NCI-H526 (cell line): ENCODE measurements around the gene SWI5.

Source experiments
- DNase-seq, 2 experiments: peaks; one replicate each; lab custom pipeline; 2025; lab: John Stamatoyannopoulos, UW

The SWI5 gene

DNA sequence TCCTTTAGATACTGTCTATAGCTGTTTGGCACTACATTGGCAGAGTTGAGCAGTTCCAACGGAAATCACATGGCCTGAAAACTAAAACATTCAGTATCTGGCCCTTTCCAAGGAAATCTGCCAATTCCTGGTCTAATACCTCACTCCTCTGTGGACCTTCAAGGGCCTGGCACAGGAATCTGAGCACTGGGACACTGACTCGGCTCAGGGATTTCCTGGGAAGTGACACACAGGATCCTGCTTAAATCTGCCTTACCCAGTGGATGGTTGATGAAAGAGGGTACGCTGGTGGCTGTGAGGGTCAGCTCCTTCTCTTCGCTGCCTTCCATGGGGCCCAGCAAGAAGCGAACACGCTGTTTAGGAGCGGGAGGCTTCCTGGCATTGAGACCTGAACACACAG lies 45.3 kb downstream of the SWI5 start:
- DNase-seq, result no peak

DNA sequence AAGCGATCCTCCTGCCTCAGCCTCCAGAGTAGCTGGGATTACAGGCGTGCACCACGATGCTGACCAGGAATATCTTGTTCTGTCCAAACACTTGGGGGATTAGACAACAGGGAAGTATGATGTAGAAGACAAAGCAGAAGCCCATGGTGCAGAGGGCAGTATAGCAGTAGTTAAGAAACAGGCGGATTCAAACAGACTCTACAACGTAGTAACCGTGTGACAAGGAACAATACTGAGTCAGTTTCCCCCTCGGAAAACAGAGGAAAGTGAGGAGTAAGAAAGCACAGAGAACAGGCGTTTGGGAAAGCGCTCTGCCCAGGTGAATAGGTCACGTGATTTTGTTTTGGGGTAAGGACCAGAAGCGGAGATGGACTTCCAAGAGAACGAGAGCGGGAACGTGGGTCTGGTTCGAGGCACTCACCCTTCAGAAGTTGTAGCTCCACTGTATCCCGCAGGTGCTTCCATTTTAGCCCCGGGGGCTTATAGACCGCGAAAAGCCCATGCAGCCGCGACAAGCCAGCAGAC lies 45.9 kb downstream of the SWI5 start:
- DNase-seq, result no peak

DNA sequence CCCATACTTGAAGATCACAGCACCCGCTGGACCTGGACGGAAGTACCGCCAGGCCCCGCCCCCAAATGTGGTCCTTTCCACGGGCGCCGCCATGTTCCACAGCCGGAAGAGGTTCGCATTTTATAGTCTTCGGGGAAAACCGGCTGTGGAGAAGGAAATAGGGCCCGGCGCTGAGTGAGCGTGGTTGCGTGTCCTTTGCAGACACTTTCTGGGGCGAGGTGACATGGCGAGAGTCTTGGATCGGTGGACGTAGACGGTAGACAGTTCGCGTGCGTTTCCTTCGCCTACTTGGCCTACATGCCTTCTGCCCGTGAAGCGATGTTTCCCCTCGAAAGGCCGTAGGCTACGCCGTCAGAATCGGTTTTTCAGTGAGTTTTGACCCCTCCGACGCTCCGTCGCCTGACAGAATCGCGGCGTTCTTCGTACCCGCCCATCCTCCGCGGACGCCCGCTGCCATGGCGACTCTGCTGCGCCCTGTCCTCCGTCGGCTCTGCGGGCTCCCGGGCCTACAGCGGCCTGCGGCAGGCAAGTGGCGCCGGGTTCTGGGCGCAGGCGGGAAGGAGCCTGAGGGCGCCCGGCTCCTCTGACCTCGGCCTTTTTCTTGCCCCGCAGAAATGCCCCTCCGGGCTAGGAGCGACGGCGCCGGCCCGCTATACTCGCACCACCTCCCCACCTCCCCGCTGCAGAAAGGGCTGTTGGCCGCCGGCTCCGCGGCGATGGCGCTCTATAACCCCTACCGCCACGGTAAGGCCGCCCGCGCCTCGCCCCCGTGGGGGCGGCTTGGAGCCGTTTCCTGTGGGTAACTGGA lies 46.5 kb downstream of the SWI5 start, which contains the start of the genes COQ4 and TRUB2:
COQ4 (plus strand) TSS at position 436 of the 808 bp plus-strand sequence; CDS start at position 456, 20 bp downstream.
TRUB2 (minus strand) TSS at position 44 of the 808 bp plus-strand sequence; CDS start at position 5, 39 bp downstream.
- peak; percentile 85 to 94 for DNase-seq

DNA sequence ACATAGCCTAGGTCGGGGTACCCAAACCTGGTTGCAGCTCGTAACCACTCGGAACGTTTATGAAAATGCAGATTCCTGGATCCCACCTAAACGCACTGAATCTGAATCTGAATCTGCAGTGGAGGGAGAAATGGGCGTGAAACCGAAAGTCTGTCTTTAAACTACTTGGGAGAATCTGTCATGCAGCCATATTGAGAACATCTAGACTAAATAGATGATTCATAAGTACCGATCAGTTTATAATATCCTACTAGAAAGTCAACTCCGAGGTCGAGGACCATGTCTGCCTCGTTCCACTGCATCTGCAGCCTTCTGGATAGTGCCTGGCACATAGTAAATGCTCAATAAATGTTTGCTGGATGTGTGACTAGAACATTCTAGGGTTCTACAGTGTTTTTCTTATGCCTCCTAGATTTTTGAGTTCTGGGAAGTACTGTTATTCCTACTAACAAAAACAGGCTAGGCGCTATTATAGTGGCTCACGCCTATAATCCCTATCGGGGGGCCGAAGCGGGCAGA lies 47.2 kb downstream of the SWI5 start:
- no peak for DNase-seq

DNA sequence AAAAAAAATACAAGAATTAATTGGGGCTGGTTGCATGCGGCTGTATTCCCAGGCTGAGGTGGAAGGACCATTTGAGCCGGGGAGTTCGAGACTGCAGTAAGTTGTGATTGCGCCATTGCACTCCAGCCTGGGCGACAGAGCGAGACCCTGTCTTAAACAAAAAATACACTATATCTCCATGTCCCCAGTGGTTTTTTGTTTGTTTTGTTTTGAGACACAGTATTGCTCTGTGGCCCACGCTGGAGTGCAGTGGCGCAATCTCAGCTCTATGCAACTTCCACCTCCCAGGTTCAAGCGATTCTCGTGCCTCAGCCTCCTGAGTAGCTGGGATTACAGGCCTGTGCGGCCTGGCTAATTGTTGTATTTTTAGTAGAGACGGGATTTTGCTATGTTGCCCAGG lies 47.7 kb downstream of the SWI5 start:
- no peak for DNase-seq

DNA sequence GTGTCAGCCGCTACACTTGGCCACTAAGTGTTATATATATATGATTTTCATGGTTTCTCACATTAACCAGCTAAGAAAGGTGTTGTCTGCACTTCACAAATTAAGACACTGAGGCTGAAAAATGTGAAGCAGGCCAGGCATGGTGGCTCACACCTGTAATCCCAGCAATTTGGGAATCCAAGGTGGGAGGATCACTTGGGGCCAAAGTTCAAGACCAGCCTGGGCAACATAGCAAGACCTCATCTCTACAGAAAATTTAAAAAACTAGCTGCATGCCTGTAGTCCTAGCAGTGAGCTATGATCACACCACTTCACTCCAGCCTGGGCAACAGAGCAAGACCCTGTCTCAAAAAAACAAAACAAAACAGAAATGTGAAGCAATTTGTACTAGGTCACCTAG lies 48.3 kb downstream of the SWI5 start:
- no peak for DNase-seq

DNA sequence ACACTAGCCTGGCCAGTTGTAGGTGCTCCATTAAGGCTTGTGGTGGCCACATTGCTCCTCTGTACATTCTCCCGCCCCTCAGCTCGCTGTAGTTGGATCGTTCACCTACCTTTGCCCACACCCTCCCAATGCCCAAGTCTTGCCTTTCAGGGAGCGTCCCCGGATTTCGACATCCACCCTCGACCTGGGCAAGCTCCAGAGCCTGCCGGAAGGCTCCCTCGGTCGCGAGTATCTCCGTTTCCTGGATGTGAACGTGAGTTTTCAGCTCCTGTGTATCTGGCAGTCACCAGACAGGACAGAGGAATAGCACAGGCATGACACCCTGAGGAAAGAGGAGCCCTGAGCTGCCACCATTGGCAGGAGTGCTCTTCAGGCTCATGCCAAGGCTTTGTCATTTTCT lies 49.6 kb downstream of the SWI5 start:
- no peak for DNase-seq

DNA sequence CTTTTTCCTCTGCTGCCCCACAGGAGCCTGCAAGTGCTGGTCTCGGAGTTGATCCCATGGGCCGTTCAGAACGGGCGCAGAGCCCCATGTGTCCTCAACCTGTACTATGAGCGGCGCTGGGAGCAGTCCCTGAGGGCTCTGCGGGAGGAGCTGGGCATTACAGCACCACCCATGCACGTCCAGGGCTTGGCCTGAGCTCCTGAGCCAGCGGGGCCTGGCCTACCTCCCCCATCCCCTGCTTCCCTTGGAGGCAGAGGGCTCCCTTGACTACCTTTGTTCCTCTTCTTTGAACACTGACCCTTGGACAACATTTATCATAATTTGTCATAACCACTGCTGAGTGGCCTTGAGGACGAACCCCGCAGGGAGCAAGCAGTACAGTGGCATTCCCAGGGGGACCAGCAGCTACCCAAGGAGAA lies 57.4 kb downstream of the SWI5 start:
- DNase-seq, result no peak

DNA sequence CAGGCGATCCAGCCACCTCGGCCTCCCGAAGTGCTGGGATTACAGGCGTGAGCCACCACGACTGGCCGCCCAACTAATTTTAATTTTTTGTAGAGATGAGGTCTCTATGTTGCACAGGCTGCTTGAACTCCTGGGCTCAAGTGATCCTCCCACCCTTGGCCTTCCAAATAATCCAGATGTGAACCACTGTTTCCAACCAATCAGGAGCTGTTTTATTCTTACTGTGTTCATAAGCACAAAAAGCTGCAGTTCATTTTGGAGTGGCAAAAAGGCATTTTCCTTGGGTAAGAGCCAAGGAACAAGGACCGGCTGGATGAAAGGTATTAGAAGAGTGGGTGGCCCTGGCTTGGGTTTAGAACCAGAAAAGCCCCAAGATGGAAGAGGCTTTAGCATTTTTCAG lies 59.1 kb downstream of the SWI5 start:
- DNase-seq, result no peak

DNA sequence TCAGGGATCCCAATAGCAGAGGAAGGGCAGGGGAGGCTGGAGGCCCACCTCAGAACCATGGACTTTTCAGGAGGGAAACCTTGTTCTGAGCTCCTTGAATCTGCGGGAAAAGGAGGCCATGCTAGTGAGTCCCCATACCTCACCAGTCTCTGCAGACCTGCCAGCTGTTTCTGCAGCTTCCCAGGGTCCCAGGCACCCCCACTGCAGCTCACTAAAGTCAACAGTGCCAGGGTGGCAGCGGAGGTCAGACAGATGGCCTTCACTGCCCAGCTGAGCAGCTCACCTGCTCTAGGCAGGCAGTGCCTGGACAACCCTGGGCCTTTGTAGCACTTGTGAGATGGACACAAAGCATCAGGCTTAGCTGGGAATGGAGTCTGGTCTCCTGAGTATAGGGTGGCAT lies 59.8 kb downstream of the SWI5 start:
- DNase-seq, result no peak

DNA sequence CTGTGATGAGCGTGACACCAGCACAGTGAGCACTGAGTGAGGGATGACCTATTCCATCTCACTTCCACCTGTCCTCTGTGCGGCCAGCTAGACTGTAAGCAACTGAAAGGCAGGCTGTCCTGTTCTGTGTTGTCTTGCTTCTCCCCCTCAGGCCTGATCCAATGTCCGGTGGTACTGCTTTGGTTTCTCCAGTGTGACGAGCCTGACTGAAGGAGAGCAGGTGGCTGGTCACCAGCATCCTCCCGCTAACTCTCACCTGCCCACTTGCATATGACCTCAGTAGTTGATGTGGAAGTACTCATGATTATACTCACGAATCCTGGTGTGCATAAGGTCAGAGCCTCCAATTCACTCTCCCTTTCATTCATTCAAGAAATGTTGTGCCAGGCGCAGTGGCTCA lies 61.9 kb downstream of the SWI5 start:
- no peak for DNase-seq
